A673 (cell line): ENCODE measurements around the gene SDC4. TPM values are rescaled to one million over a fixed set of nuclear protein-coding genes. Genes with fewer than 3 reads are reported as not detected.
A peak's percentile ranks its signal among the peaks of the same experiment; 100 is the strongest.

ENCODE experiments used
- BruUV-seq: library from RNA; stranded (reverse); fragments of 400-500 nt; replicated peaks from 2 replicates; lab custom pipeline; 2021; lab: Mats Ljungman, UMichigan
- CTCF ChIA-PET: fragments of 300-600 bp; sonication (Branson Sonifier 250); formaldehyde crosslinking; loops from one replicate; lab custom pipeline; 2022; ENCODE audit warnings: antibody characterized with exemption; lab: Charles Lee
- POLR2A ChIA-PET: fragments of 300-600 bp; sonication (Branson Sonifier 250); formaldehyde crosslinking; loops from one replicate; lab custom pipeline; 2022; ENCODE audit warnings: antibody characterized with exemption; ENCODE audit not compliant: low non-redundant PET; lab: Charles Lee
- DNase-seq: peaks from one replicate; pipeline ENCODE4 v3.0.0-alpha.2; 2015; ENCODE audit warnings: low spot score
- H3K27ac ChIP-seq: fragments of 200-600 bp; sonication (generic); 2 replicates; pipeline ENCODE4 v1.5.1; 2016; ENCODE audit warnings: mixed run types, low read depth, mild to moderate bottlenecking, mixed read lengths, antibody characterized with exemption, low read length; ENCODE audit not compliant: poor library complexity, severe bottlenecking
- H3K27me3 ChIP-seq: fragments of 200-600 bp; sonication (generic); replicated peaks from 2 replicates; pipeline ENCODE4 v1.6.1; 2017; ENCODE audit warnings: mixed run types, low read depth, mild to moderate bottlenecking, mixed read lengths, antibody characterized with exemption, low read length; ENCODE audit not compliant: insufficient read depth, poor library complexity
- H3K36me3 ChIP-seq: fragments of 200-600 bp; sonication (generic); 2 replicates; pipeline ENCODE4 v1.6.1; 2016; ENCODE audit warnings: mixed run types, mild to moderate bottlenecking, mixed read lengths, antibody characterized with exemption, low read length; ENCODE audit not compliant: insufficient read depth, poor library complexity, severe bottlenecking
- H3K4me1 ChIP-seq: fragments of 200-600 bp; sonication (generic); 2 replicates; pipeline ENCODE4 v1.6.1; 2017; ENCODE audit warnings: mixed run types, mild to moderate bottlenecking, mixed read lengths, antibody characterized with exemption, low read length; ENCODE audit not compliant: insufficient read depth, poor library complexity, severe bottlenecking
- H3K4me3 ChIP-seq: fragments of 200-600 bp; sonication (generic); 2 replicates; pipeline ENCODE4 v1.5.1; 2016; ENCODE audit warnings: low read depth, mixed run types, mild to moderate bottlenecking, mixed read lengths, low read length; ENCODE audit not compliant: poor library complexity, severe bottlenecking
- H3K9me3 ChIP-seq: fragments of 200-600 bp; sonication (generic); 2 replicates; pipeline ENCODE4 v1.6.1; 2016; ENCODE audit warnings: mixed run types, low read depth, mild to moderate bottlenecking, mixed read lengths, antibody characterized with exemption, low read length; ENCODE audit not compliant: poor library complexity, severe bottlenecking
- EZH2 ChIP-seq: fragments of 200-600 bp; sonication (generic); IDR thresholded peaks from 2 replicates; pipeline ENCODE4 v1.6.1; 2017; ENCODE audit warnings: borderline replicate concordance, low read depth, mild to moderate bottlenecking, mixed read lengths, antibody characterized with exemption, low read length; ENCODE audit not compliant: poor library complexity, severe bottlenecking
- intact Hi-C: fragments of 100-400 bp; cut with micrococcal nuclease; formaldehyde crosslinking; loops from one replicate; pipeline ENCODE4 v1.10.0; 2022; ENCODE audit not compliant: unreplicated experiment
- total RNA-seq: library from RNA; stranded (reverse); gene quantifications from 2 replicates; pipeline ENCODE4 v1.2.3, GENCODE V29; 2021
- TF ChIP-seq, protein P1 (sequence below): fragments of 300-800, 200-600 bp; sonication (generic); conservative IDR thresholded peaks from 2 replicates; pipeline ENCODE4 v1.5.1; 2017; ENCODE audit warnings: low read depth, mild to moderate bottlenecking, antibody characterized with exemption, low read length, moderate library complexity, mixed read lengths

The SDC4 gene
- total RNA-seq, 1 experiment from 2014 or later, result 16.3 TPM

DNA sequence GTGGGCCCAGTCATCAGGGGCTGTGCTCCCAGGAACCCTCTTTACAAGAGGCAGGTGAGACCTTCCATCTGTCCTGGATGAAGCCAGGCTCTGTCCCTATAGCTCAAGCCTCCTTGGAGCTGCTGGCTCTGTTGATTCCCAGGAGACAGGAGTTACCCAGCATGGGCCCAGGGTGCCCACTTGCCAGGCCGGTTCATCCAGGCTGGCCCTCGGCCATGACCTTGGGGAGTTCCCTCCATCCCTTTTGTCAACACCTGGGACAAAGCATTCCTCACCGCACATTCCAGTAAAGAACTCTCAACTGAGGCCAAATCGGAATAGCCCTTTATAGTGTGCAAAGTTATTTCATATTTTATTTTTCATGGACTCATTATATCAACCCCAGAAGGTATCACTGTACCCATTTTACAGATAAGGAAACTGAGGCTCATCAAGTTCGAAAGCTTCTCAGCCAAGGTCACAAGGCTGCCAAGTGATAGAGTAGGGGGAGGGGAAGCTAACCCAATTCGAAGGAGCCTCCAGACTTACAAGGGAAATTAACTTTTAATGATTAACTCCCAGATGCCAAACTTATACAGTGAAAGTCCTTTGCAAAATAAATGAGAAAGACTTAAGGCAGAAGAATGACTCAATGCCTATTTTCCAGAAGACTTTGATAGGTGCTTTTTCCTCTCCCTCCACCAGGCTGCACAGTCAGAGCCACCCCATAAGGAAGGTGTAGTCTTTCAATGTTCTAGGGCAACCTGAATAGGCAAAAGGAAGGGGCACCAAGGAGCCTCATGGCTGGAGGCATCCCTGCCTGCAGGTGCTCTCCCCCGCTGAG lies 18.5 kb downstream of the SDC4 start:
- ChIA-PET CTCF (interaction anchor here (0.6 kb wide), 1 partner anchor 55 kb away, joined by 3 read pairs; no protein-coding TSS in a partner anchor), POLR2A (no interaction called here)
- H3K27me3 ChIP-seq, result no peaks in the 10 kb centered on the region
- no peak for DNase-seq
- H3K27ac ChIP-seq, result no peak overlapping the region
- peaks cover 9% of the 10 kb centered on the region for H3K4me1 ChIP-seq
- H3K36me3 ChIP-seq, result peaks cover 23% of the 10 kb centered on the region
- H3K4me3 ChIP-seq, result no peak overlapping the region
- no peak for TF ChIP-seq EZH2
- TF ChIP-seq, protein P1, sequence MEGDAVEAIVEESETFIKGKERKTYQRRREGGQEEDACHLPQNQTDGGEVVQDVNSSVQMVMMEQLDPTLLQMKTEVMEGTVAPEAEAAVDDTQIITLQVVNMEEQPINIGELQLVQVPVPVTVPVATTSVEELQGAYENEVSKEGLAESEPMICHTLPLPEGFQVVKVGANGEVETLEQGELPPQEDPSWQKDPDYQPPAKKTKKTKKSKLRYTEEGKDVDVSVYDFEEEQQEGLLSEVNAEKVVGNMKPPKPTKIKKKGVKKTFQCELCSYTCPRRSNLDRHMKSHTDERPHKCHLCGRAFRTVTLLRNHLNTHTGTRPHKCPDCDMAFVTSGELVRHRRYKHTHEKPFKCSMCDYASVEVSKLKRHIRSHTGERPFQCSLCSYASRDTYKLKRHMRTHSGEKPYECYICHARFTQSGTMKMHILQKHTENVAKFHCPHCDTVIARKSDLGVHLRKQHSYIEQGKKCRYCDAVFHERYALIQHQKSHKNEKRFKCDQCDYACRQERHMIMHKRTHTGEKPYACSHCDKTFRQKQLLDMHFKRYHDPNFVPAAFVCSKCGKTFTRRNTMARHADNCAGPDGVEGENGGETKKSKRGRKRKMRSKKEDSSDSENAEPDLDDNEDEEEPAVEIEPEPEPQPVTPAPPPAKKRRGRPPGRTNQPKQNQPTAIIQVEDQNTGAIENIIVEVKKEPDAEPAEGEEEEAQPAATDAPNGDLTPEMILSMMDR, result no peak
- H3K9me3 ChIP-seq, result no peaks in the 10 kb centered on the region
- intact Hi-C loops, result no loop called here
- no TSS peak for BruUV-seq

DNA sequence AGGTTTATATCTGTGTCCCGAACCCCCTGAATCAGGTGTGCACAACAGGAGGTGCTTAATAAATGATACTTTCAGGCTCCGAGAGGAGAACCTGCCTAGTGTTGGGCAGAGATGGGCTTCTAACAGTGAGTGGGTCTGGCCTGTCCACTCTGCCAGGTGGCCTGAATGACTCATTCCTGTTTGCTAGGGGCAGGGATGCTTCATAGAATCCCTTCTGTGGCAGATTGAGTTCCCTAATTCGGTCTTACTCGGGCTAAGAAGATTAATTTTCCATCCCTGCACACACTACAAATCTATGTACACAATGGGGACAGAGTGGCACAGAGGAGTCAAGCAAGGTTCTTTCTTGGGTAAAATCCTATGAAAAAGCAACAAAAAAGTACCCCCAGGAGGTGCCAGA lies 19.8 kb downstream of the SDC4 start:
- no TSS peak for BruUV-seq
- Histone ChIP-seq H3K27ac (no peak overlapping the region), H3K9me3 (no peaks in the 10 kb centered on the region), H3K27me3 (no peaks in the 10 kb centered on the region), H3K4me1 (peaks cover 9% of the 10 kb centered on the region), H3K36me3 (peaks cover 23% of the 10 kb centered on the region), H3K4me3 (no peak overlapping the region)
- DNase-seq, result no peak
- CTCF ChIA-PET, result no interaction called here
- TF ChIP-seq EZH2, result no peak
- TF ChIP-seq, protein P1, result no peak
- intact Hi-C loops, result no loop called here
- POLR2A ChIA-PET, result no interaction called here

DNA sequence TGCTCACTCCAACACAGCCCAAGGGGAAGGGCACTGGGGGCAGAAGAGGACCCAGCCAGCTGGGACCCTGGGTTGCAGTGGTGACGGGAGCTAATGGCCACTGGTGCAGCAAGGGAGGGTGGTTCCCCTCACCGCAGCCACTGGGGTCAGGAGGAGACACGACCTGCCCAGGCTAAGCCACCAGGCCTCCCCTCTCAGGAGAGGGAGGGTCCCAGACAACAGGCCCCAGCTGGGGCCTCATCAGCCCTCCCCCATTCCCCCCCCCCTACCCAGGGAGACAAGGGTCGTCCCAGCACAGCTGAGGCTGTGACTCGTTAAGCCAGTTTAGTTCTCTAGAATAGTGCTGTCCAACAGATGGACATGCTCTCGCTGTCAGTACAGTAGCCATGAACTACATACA lies 22.9 kb downstream of the SDC4 start:
- Histone ChIP-seq H3K9me3 (no peaks in the 10 kb centered on the region), H3K4me3 (no peak overlapping the region), H3K27ac (peak overlapping the region; percentile 16), H3K36me3 (peaks cover 15% of the 10 kb centered on the region), H3K4me1 (peaks cover 9% of the 10 kb centered on the region), H3K27me3 (no peaks in the 10 kb centered on the region)
- no peak for DNase-seq
- CTCF ChIA-PET, result no interaction called here
- TF ChIP-seq, protein P1, result no peak
- TF ChIP-seq EZH2, result no peak
- POLR2A ChIA-PET, result no interaction called here
- BruUV-seq, result no TSS peak
- intact Hi-C loops, result no loop called here
